Endodermal cell (in vitro differentiated cells): ENCODE measurements around the gene SEMA3G. TPM values are rescaled to one million over a fixed set of nuclear protein-coding genes. Genes with fewer than 3 reads are reported as not detected.

Experiments used
- DNase-seq: peaks from one replicate; pipeline ENCODE4 v3.0.0-alpha.2; 2017
- H3K27ac ChIP-seq: 2 replicates; pipeline ENCODE4 v1.5.1; 2013; ENCODE audit warnings: mild to moderate bottlenecking, low read depth, low read length, moderate library complexity
- H3K27me3 ChIP-seq: 2 replicates; pipeline ENCODE4 v1.6.1; 2013; ENCODE audit warnings: mild to moderate bottlenecking, low read length, moderate library complexity; ENCODE audit not compliant: insufficient read depth, control insufficient read depth, poor library complexity, severe bottlenecking
- H3K36me3 ChIP-seq: 2 replicates; pipeline ENCODE4 v1.7.0; 2013; ENCODE audit warnings: mild to moderate bottlenecking, low read length, moderate library complexity; ENCODE audit not compliant: control insufficient read depth, insufficient read depth
- H3K4me1 ChIP-seq: one replicate; pipeline ENCODE4 v1.7.0; 2013; ENCODE audit warnings: low read length; ENCODE audit not compliant: control insufficient read depth, insufficient read depth
- H3K4me3 ChIP-seq: 2 replicates; pipeline ENCODE4 v1.5.1; 2013; ENCODE audit warnings: mild to moderate bottlenecking, low read length, moderate library complexity
- H3K9ac ChIP-seq: 2 replicates; pipeline ENCODE4 v1.6.1; 2013; ENCODE audit warnings: mild to moderate bottlenecking, low read length, moderate library complexity; ENCODE audit not compliant: poor library complexity, severe bottlenecking; ENCODE audit errors: extremely low read depth
- H3K9me3 ChIP-seq: 2 replicates; pipeline ENCODE4 v1.6.1; 2013; ENCODE audit warnings: mild to moderate bottlenecking, low read length, moderate library complexity; ENCODE audit not compliant: control insufficient read depth
- H3K27ac Mint-ChIP-seq: 2 replicates; pipeline ENCODE4 v1.8.0; 2020; ENCODE audit warnings: mixed read lengths
- H3K27me3 Mint-ChIP-seq: 2 replicates; pipeline ENCODE4 v1.8.0; 2021; ENCODE audit warnings: mild to moderate bottlenecking, mixed read lengths; ENCODE audit not compliant: insufficient read depth
- H3K36me3 Mint-ChIP-seq: 2 replicates; pipeline ENCODE4 v1.8.0; 2020; ENCODE audit warnings: low read depth, mixed read lengths
- H3K4me1 Mint-ChIP-seq: 2 replicates; pipeline ENCODE4 v1.8.0; 2020; ENCODE audit warnings: mixed read lengths
- H3K4me3 Mint-ChIP-seq: 2 replicates; pipeline ENCODE4 v1.8.0; 2020; ENCODE audit warnings: mild to moderate bottlenecking, moderate library complexity, mixed read lengths
- H3K9me3 Mint-ChIP-seq: 2 replicates; pipeline ENCODE4 v1.8.0; 2020; ENCODE audit warnings: mild to moderate bottlenecking, mixed read lengths
- CTCF ChIP-seq: fragments of 200-600 bp; sonication (generic); conservative IDR thresholded peaks from 2 replicates; pipeline ENCODE4 v1.5.0; 2021; ENCODE audit warnings: antibody characterized with exemption, mild to moderate bottlenecking
- WGBS, 2 experiments: methylation state at CpG; one replicate each; pipeline versions ENCODE4 v1.1.5 to v1.1.7; 2013; ENCODE audit warnings: missing lambda C conversion rate in 2 of 2, mixed read lengths in 1 of 2; ENCODE audit not compliant: insufficient coverage in 1 of 2, insufficient read length in 1 of 2; 5-methylcytosine and 5-hydroxymethylcytosine counted together
- total RNA-seq, 2 donors: library from RNA; stranded (reverse); fragmentation: NEBNext Ultra II Directional in 1 of 2; extraction: Animal tissue kit (Norgen Biotek cat#: 25700) in 1 of 2; gene quantifications; 2 replicates in 1 of 2; 3 replicates in 1 of 2; pipeline ENCODE4 v1.2.1, GENCODE V29; 2021

Gene SEMA3G
- total RNA-seq, 2 donors from 2014 or later, result 2.5 to 8.6 TPM

- WGBS, 2 experiments, result 95 to 98% methylated on average over 16 of the region's 16 CpGs
- Mint-ChIP-seq H3K27ac (no peak overlapping the region), H3K9me3 (no peaks in the 10 kb centered on the region)
These were observed 32.3 kb upstream of the SEMA3G start for GRCh38 chr3:52477076-52477795.

GRCh38 chr3:52473026-52473425 lies 28.1 kb upstream of the SEMA3G start:
- Histone ChIP-seq H3K36me3 (peaks cover 81% of the 10 kb centered on the region), H3K9me3 (no peaks in the 10 kb centered on the region), H3K9ac (no peak overlapping the region), H3K27ac (no peak overlapping the region), H3K4me3 (no peak overlapping the region), H3K27me3 (no peaks in the 10 kb centered on the region), H3K4me1 (no peaks in the 10 kb centered on the region)
- DNase-seq, result no peak
- Mint-ChIP-seq H3K27ac (no peak overlapping the region), H3K27me3 (no peaks in the 10 kb centered on the region), H3K4me3 (no peak overlapping the region), H3K4me1 (no peaks in the 10 kb centered on the region), H3K9me3 (no peaks in the 10 kb centered on the region), H3K36me3 (peaks cover 67% of the 10 kb centered on the region)
- WGBS, 2 experiments, result 89 to 93% methylated on average over 4 to 5 of the region's 5 CpGs
- TF ChIP-seq CTCF, result no peak

More at GRCh38 chr3:52477076-52477795, 32.3 kb upstream of the SEMA3G start:
- TF ChIP-seq CTCF, result no peak
- Histone ChIP-seq H3K4me3 (no peak overlapping the region), H3K27ac (no peak overlapping the region), H3K9ac (no peak overlapping the region), H3K36me3 (peaks cover 97% of the 10 kb centered on the region), H3K9me3 (no peaks in the 10 kb centered on the region), H3K4me1 (no peaks in the 10 kb centered on the region), H3K27me3 (no peaks in the 10 kb centered on the region)
- H3K36me3 Mint-ChIP-seq, result peaks cover 86% of the 10 kb centered on the region
- no peak for DNase-seq
- H3K27me3 Mint-ChIP-seq, result no peaks in the 10 kb centered on the region
- no peak overlapping the region for H3K4me3 Mint-ChIP-seq
- H3K4me1 Mint-ChIP-seq, result no peaks in the 10 kb centered on the region

GRCh38 chr3:52472239-52473000 lies 27.5 kb upstream of the SEMA3G start:
- H3K4me1 Mint-ChIP-seq, result no peaks in the 10 kb centered on the region

More at GRCh38 chr3:52472239-52473000, 27.5 kb upstream of the SEMA3G start:
- Mint-ChIP-seq H3K9me3 (no peaks in the 10 kb centered on the region), H3K27ac (peak overlapping the region; percentile 35), H3K27me3 (no peaks in the 10 kb centered on the region), H3K4me3 (no peak overlapping the region), H3K36me3 (peaks cover 66% of the 10 kb centered on the region)
- H3K27ac ChIP-seq, result no peak overlapping the region
- DNase-seq, result no peak
- H3K27me3 ChIP-seq, result no peaks in the 10 kb centered on the region
- H3K4me1 ChIP-seq, result no peaks in the 10 kb centered on the region
- no peak overlapping the region for H3K4me3 ChIP-seq
- 87 to 88% methylated on average over 12 to 14 of the region's 14 CpGs for WGBS, 2 experiments
- H3K9ac ChIP-seq, result no peak overlapping the region
- H3K9me3 ChIP-seq, result no peaks in the 10 kb centered on the region
- no peak for TF ChIP-seq CTCF
- peaks cover 78% of the 10 kb centered on the region for H3K36me3 ChIP-seq
